Endothelial cell of umbilical vein (primary cell): ENCODE results near the gene ALKBH5. TPM values are rescaled to one million over a fixed set of nuclear protein-coding genes. Genes with fewer than 3 reads are reported as not detected.

Experiments
- BruUV-seq: library from RNA; stranded (reverse); fragments of 400-500 nt; replicated peaks from 2 replicates; lab custom pipeline; 2021; lab: Mats Ljungman, UMichigan
- CTCF ChIA-PET: fragments of 300-600, 350-600 bp; sonication (Branson Sonifier 250); formaldehyde crosslinking; loops from one replicate; lab custom pipeline; 2021; ENCODE audit warnings: antibody characterized with exemption, inconsistent platforms; lab: Charles Lee
- POLR2A ChIA-PET: fragments of 300-600, 350-600 bp; sonication (Branson Sonifier 250); formaldehyde crosslinking; loops from one replicate; lab custom pipeline; 2021; ENCODE audit warnings: antibody characterized with exemption, inconsistent platforms; lab: Charles Lee
- DNase-seq: peaks from one replicate; pipeline ENCODE4 v3.0.0-alpha.2; 2011; ENCODE audit warnings: low read depth, low spot score
- FAIRE-seq: peaks from 2 replicates; lab custom pipeline; 2011; peaks lifted over from hg19 to GRCh38; lab: Jason Lieb, UNC
- H2AFZ ChIP-seq: 2 replicates; pipeline ENCODE4 v1.6.0; 2012; ENCODE audit warnings: low read depth, low read length, control low read depth, inconsistent platforms
- H3K27ac ChIP-seq: 2 replicates; pipeline ENCODE4 v1.5.1; 2011; ENCODE audit warnings: low read depth, mild to moderate bottlenecking, control low read depth, low read length, moderate library complexity; ENCODE audit not compliant: insufficient read depth
- H3K27me3 ChIP-seq, 2 experiments: 2 replicates each; pipeline versions ENCODE4 v1.6.0 to v1.6.1; 2011; ENCODE audit warnings: low read length in 2 of 2, mixed read lengths in 1 of 2; ENCODE audit not compliant: control insufficient read depth in 2 of 2, insufficient read depth in 2 of 2
- H3K36me3 ChIP-seq, 2 experiments: 2 replicates in 1 of 2; 3 replicates in 1 of 2; pipeline ENCODE4 v1.5.1; 2011; ENCODE audit warnings: low read length in 2 of 2, mild to moderate bottlenecking in 1 of 2, moderate library complexity in 1 of 2; ENCODE audit not compliant: control insufficient read depth in 2 of 2, insufficient read depth in 2 of 2; ENCODE audit errors: extremely low read depth in 1 of 2
- H3K4me1 ChIP-seq: 3 replicates; pipeline ENCODE4 v1.5.1; 2011; ENCODE audit warnings: mild to moderate bottlenecking, low read length; ENCODE audit not compliant: control insufficient read depth, insufficient read depth; ENCODE audit errors: extremely low read depth
- H3K4me2 ChIP-seq: 2 replicates; pipeline ENCODE4 v1.6.1; 2011; ENCODE audit warnings: low read length, control low read depth, mixed read lengths; ENCODE audit not compliant: insufficient read depth
- H3K4me3 ChIP-seq, 3 experiments: fragments of 200-600 bp in 1 of 3; sonication (generic), shearing (Covaris generic) in 1 of 3; replicated peaks in 1 of 3; 2 replicates each; pipeline ENCODE4 v1.5.1; 2011 to 2016; ENCODE audit warnings: control low read depth in 3 of 3, low read length in 3 of 3, mild to moderate bottlenecking in 2 of 3, inconsistent platforms in 1 of 3, low read depth in 1 of 3, moderate library complexity in 1 of 3; ENCODE audit not compliant: insufficient read depth in 1 of 3
- H3K79me2 ChIP-seq: 2 replicates; pipeline ENCODE4 v1.6.0; 2012; ENCODE audit warnings: low read length, inconsistent platforms; ENCODE audit not compliant: control insufficient read depth, insufficient read depth
- H3K9ac ChIP-seq: replicated peaks from 2 replicates; pipeline ENCODE3; 2011; ENCODE audit warnings: low read length, control low read depth; ENCODE audit not compliant: insufficient read depth; ENCODE audit errors: extremely low read depth
- H3K9me1 ChIP-seq: replicated peaks from 3 replicates; pipeline ENCODE4 v1.6.0; 2011; ENCODE audit warnings: mild to moderate bottlenecking, low read length; ENCODE audit not compliant: control insufficient read depth, insufficient read depth; ENCODE audit errors: extremely low read depth
- H3K9me3 ChIP-seq: replicated peaks from 2 replicates; pipeline ENCODE4 v1.5.1; 2012; ENCODE audit warnings: low read length, inconsistent platforms; ENCODE audit not compliant: control insufficient read depth, insufficient read depth
- H4K20me1 ChIP-seq: replicated peaks from 2 replicates; pipeline ENCODE3; 2011; ENCODE audit warnings: mild to moderate bottlenecking, low read length; ENCODE audit not compliant: control insufficient read depth, insufficient read depth; ENCODE audit errors: extremely low read depth
- CTCF ChIP-seq, 2 donors: IDR thresholded peaks; 1 replicate in 1 of 2; 2 replicates in 1 of 2; pipeline ENCODE4 v1.5.1; 2011; ENCODE audit warnings: low read length in 2 of 2, mild to moderate bottlenecking in 2 of 2, moderate library complexity in 2 of 2, control low read depth in 1 of 2, inconsistent platforms in 1 of 2, low read depth in 1 of 2; ENCODE audit not compliant: insufficient read depth in 1 of 2; ENCODE audit errors: extremely low read depth in 1 of 2
- EZH2 ChIP-seq: IDR thresholded peaks from 2 replicates; pipeline ENCODE4 v1.6.1; 2012; ENCODE audit warnings: borderline replicate concordance, low read depth, mild to moderate bottlenecking, moderate library complexity, low read length, inconsistent platforms; ENCODE audit not compliant: severe bottlenecking
- FOS ChIP-seq: IDR thresholded peaks from 2 replicates; pipeline ENCODE4 v1.6.1; 2011; ENCODE audit warnings: mild to moderate bottlenecking, low read length, moderate library complexity, borderline replicate concordance; ENCODE audit not compliant: insufficient read depth
- GATA2 ChIP-seq: IDR thresholded peaks from 2 replicates; pipeline ENCODE4 v1.7.0; 2011; ENCODE audit warnings: low read depth, mild to moderate bottlenecking, moderate library complexity, mixed read lengths, low read length; ENCODE audit not compliant: insufficient read length, insufficient read depth
- JUN ChIP-seq: IDR thresholded peaks from 2 replicates; pipeline ENCODE4 v1.6.1; 2011; ENCODE audit warnings: borderline replicate concordance, low read depth; ENCODE audit not compliant: insufficient read length, insufficient read depth
- MAX ChIP-seq: IDR thresholded peaks from 2 replicates; pipeline ENCODE4 v1.6.1; 2011; ENCODE audit not compliant: insufficient read depth, insufficient read length
- MYC ChIP-seq: IDR thresholded peaks from one replicate; pipeline ENCODE4 v1.6.1; 2011; ENCODE audit warnings: mild to moderate bottlenecking, low read depth, low read length
- POLR2A ChIP-seq: IDR thresholded peaks from 2 replicates; pipeline ENCODE4 v1.6.1; 2012; ENCODE audit warnings: low read depth, mild to moderate bottlenecking, control low read depth, low read length
- POLR2AphosphoS5 ChIP-seq: IDR thresholded peaks from 2 replicates; pipeline ENCODE4 v1.6.1; 2012; ENCODE audit warnings: low read depth, mild to moderate bottlenecking, control low read depth, low read length, moderate library complexity; ENCODE audit not compliant: insufficient read depth
- dilution Hi-C: fragments of 300-500 bp; cut with MboI; formaldehyde crosslinking; loops from one replicate; pipeline ENCODE4 v1.15.0; 2019; ENCODE audit warnings: low sequenced_read_pairs; ENCODE audit not compliant: extremely low pct_ligation_motif_present
- intact Hi-C: fragments of 100-400 bp; cut with micrococcal nuclease; formaldehyde crosslinking; loops from one replicate; pipeline ENCODE4 v1.10.0; 2022
- polyA plus RNA-seq, 4 experiments: library from polyadenylated mRNA; depleted of rRNA in 3 of 4; stranded (reverse) in 3 of 4; unstranded in 1 of 4; fragments of >200 nt; gene quantifications; 2 replicates each; pipeline versions ENCODE4 v1.2.1 to v1.2.3, GENCODE V29; 2011 to 2012; ENCODE audit warnings: missing spikeins in 1 of 4
- total RNA-seq: library from RNA; stranded (reverse); gene quantifications from 2 replicates; pipeline ENCODE4 v1.2.3, GENCODE V29; 2021

Gene ALKBH5
- total and polyA plus RNA-seq, 2 donors (not counting 3 experiments of a cell fraction or from before 2014, with no cell fraction given) = 55.3 to 71.0 TPM

GRCh38 chr17:18240449-18240848, 56.8 kb downstream of the ALKBH5 start:
- no peaks in the 10 kb centered on the region for H3K9me1 ChIP-seq
- dilution Hi-C loops = no loop called here
- no TSS peak for BruUV-seq
- H4K20me1 ChIP-seq = no peaks in the 10 kb centered on the region
- no peak for FAIRE-seq
- no peak for DNase-seq
- peaks cover 9% of the 10 kb centered on the region for H3K4me1 ChIP-seq
- H3K36me3 ChIP-seq = peaks cover 7 to 54% of the 10 kb centered on the region in 2 experiments
- H3K27ac ChIP-seq = no peak overlapping the region
- ChIA-PET POLR2A (no interaction called here), CTCF (no interaction called here)
- no peaks in the 10 kb centered on the region for H3K79me2 ChIP-seq
- no peak overlapping the region for H3K9ac ChIP-seq
- H3K4me3 ChIP-seq = no peak overlapping the region
- no peaks in the 10 kb centered on the region for H3K9me3 ChIP-seq
- no peaks in the 10 kb centered on the region for H3K27me3 ChIP-seq
- intact Hi-C loops = no loop called here
- no peak for TF ChIP-seq CTCF (IDR thresholded peaks at IDR 0.05; ENCODE audit: extremely low read depth in 1 of 2, insufficient read depth in 1 of 2, low read depth in 1 of 2, low read length in 2 of 2)
- no peak for TF ChIP-seq MYC
- TF ChIP-seq FOS = no peak
- no peak for TF ChIP-seq POLR2AphosphoS5
- no peak for TF ChIP-seq GATA2
- TF ChIP-seq JUN = no peak
- TF ChIP-seq MAX = no peak
- TF ChIP-seq EZH2 = no peak
- TF ChIP-seq POLR2A = no peak
- H2AFZ ChIP-seq = no peak overlapping the region
- H3K4me2 ChIP-seq = no peak overlapping the region
